Transverse colon (tissue), 4 donors: ENCODE measurements around the gene TMEM220. TPM values are rescaled to one million over a fixed set of nuclear protein-coding genes. Genes with fewer than 3 reads are reported as not detected.
"Not testable (repeated sequence)": the region's sequence is repeated elsewhere in the genome, so short reads cannot be mapped to it uniquely, and the experiment has no call there.

Experiments
- DNase-seq: peaks from one replicate; pipeline ENCODE4 v3.0.0-alpha.2; 2019
- H3K27ac ChIP-seq, 4 donors: fragments of 200-600 bp; sonication (generic); 2 replicates each; pipeline ENCODE4 v1.5.1; 2016 to 2018; ENCODE audit warnings: inconsistent platforms in 4 of 4
- H3K27me3 ChIP-seq: fragments of 200-600 bp; sonication (generic); 2 replicates; pipeline ENCODE4 v1.5.1; 2017; ENCODE audit warnings: inconsistent platforms
- H3K36me3 ChIP-seq, 4 donors: fragments of 200-600 bp; sonication (generic); 2 replicates each; pipeline ENCODE4 v1.5.1; 2017 to 2019; ENCODE audit warnings: inconsistent platforms in 4 of 4
- H3K4me1 ChIP-seq, 4 donors: fragments of 200-600 bp; sonication (generic); 2 replicates each; pipeline ENCODE4 v1.5.1; 2017 to 2020; ENCODE audit warnings: inconsistent platforms in 4 of 4
- H3K4me3 ChIP-seq, 4 donors: fragments of 200-600 bp; sonication (generic); 1 replicate in 1 of 4; 2 replicates in 3 of 4; pipeline versions ENCODE4 v1.5.1 to v1.6.1; 2017 to 2019; ENCODE audit warnings: inconsistent platforms in 4 of 4
- H3K9me3 ChIP-seq, 2 donors: fragments of 200-600 bp; sonication (generic); 2 replicates each; pipeline ENCODE4 v1.5.1; 2017 to 2019; ENCODE audit warnings: inconsistent platforms in 2 of 2
- EP300 ChIP-seq: sonication (generic); formaldehyde crosslinking; IDR thresholded peaks from one replicate; pipeline ENCODE4 v1.6.1; 2017; ENCODE audit warnings: antibody characterized with exemption, low read depth
- POLR2A ChIP-seq: fragments of 450-650 bp; IDR thresholded peaks from one replicate; pipeline ENCODE4 v1.6.1; 2016; ENCODE audit warnings: antibody characterized with exemption, mild to moderate bottlenecking, moderate library complexity
- POLR2AphosphoS5 ChIP-seq, 3 donors: sonication (generic); formaldehyde crosslinking; IDR thresholded peaks; one replicate each; pipeline ENCODE4 v1.6.1; 2016; ENCODE audit warnings: antibody characterized with exemption in 3 of 3
- WGBS, 2 donors: methylation state at CpG; one replicate each; pipeline ENCODE4 v1.1.5; 2018; ENCODE audit warnings: low coverage in 1 of 2; 5-methylcytosine and 5-hydroxymethylcytosine counted together
- in situ Hi-C, 4 donors: fragments of 200-750 bp; cut with MboI; loops; one replicate each; pipeline versions ENCODE4 v1.15.0 to v1.15.1; 2017; ENCODE audit warnings: low sequenced_read_pairs in 3 of 4, low pct_ligation_motif_present in 1 of 4, low pct_unique_long_range_greater_than_20kb in 1 of 4
- intact Hi-C: fragments of 100-400 bp; cut with DNase I; formaldehyde crosslinking; loops from one replicate; pipeline ENCODE4 v1.15.1; 2023; ENCODE audit warnings: low total_unique reads
- total RNA-seq, 4 donors: library from RNA; depleted of rRNA; stranded (reverse); fragments of >200 nt; gene quantifications; one replicate each; pipeline ENCODE4 v1.1.0, GENCODE V29; 2016
- TF ChIP-seq, protein P1 (sequence below), 5 experiments: fragments of 200-600 bp in 3 of 5; fragments of 450-650 bp in 2 of 5; sonication (generic) in 3 of 5; IDR thresholded peaks; 1 replicate in 2 of 5; 2 replicates in 3 of 5; pipeline ENCODE4 v1.5.1; 2016 to 2017; ENCODE audit warnings: antibody characterized with exemption in 5 of 5, inconsistent platforms in 3 of 5, mild to moderate bottlenecking in 2 of 5, moderate library complexity in 1 of 5

The TMEM220 gene
- total RNA-seq, 4 donors from 2014 or later, result 2.4 to 18.2 (median 8.1) TPM; not detected in 1

GRCh38 chr17:10735821-10736220 lies 6.0 kb upstream of the TMEM220 start:
- in situ Hi-C loops, result loop anchor here in 3 of 4 donors (10.0 to 25.0 kb wide), 4 partner anchors 99 to 876 kb away; partner anchors contain the start of gene PIRT (in 1 of the 3)
- H3K36me3 ChIP-seq, result no peaks in the 10 kb centered on the region
- no peak for DNase-seq
- intact Hi-C loops, result no loop called here
- TF ChIP-seq, protein P1, sequence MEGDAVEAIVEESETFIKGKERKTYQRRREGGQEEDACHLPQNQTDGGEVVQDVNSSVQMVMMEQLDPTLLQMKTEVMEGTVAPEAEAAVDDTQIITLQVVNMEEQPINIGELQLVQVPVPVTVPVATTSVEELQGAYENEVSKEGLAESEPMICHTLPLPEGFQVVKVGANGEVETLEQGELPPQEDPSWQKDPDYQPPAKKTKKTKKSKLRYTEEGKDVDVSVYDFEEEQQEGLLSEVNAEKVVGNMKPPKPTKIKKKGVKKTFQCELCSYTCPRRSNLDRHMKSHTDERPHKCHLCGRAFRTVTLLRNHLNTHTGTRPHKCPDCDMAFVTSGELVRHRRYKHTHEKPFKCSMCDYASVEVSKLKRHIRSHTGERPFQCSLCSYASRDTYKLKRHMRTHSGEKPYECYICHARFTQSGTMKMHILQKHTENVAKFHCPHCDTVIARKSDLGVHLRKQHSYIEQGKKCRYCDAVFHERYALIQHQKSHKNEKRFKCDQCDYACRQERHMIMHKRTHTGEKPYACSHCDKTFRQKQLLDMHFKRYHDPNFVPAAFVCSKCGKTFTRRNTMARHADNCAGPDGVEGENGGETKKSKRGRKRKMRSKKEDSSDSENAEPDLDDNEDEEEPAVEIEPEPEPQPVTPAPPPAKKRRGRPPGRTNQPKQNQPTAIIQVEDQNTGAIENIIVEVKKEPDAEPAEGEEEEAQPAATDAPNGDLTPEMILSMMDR (IDR thresholded peaks at IDR 0.05), result no peak
- TF ChIP-seq POLR2AphosphoS5 (IDR thresholded peaks at IDR 0.05) (no peak), POLR2A (no peak), EP300 (no peak)
- no peak overlapping the region for H3K27ac ChIP-seq
- H3K27me3 ChIP-seq, result no peaks in the 10 kb centered on the region
- 88 to 93% methylated on average over 2 to 4 of the region's 4 CpGs for WGBS, 2 donors
- no peak overlapping the region for H3K4me3 ChIP-seq
- peaks cover 12 to 44% (median 22%) of the 10 kb centered on the region in 4 donors for H3K4me1 ChIP-seq
- no peaks in the 10 kb centered on the region for H3K9me3 ChIP-seq

DNA sequence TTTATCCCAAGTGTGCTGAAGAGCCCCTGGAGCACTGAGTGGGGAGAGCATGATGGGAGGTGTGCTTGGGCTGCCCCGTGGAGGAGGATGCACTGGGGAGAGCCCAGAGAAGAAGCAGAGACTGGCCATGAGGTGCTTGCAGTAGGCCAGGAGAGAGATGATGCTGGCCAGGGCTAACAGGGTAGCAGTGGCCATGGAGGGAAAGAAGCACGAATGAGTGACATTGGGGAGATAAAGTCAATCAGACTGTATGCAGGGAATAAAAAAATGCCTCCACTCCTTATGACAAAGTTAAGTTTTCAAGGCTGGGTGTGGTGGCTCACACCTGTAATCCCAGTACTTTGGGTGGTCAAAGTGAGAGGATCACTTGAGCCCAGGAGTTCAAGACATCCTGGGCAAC lies 5.4 kb upstream of the TMEM220 start:
- no peak for DNase-seq
- no peaks in the 10 kb centered on the region for H3K36me3 ChIP-seq
- H3K9me3 ChIP-seq, result no peaks in the 10 kb centered on the region
- H3K27ac ChIP-seq, result no peak overlapping the region
- peaks cover 12 to 49% (median 25%) of the 10 kb centered on the region in 4 donors for H3K4me1 ChIP-seq
- in situ Hi-C loops, result loop anchor here in 3 of 4 donors (10.0 to 25.0 kb wide), 4 partner anchors 100 to 877 kb away; partner anchors contain the start of gene PIRT (in 1 of the 3)
- no peaks in the 10 kb centered on the region for H3K27me3 ChIP-seq
- 69 to 76% methylated on average over 2 of the region's 2 CpGs for WGBS, 2 donors
- intact Hi-C loops, result no loop called here
- no peak overlapping the region for H3K4me3 ChIP-seq
- TF ChIP-seq EP300 (no peak), POLR2AphosphoS5 (IDR thresholded peaks at IDR 0.05) (no peak), POLR2A (no peak)
- TF ChIP-seq, protein P1 (IDR thresholded peaks at IDR 0.05), result no peak

DNA sequence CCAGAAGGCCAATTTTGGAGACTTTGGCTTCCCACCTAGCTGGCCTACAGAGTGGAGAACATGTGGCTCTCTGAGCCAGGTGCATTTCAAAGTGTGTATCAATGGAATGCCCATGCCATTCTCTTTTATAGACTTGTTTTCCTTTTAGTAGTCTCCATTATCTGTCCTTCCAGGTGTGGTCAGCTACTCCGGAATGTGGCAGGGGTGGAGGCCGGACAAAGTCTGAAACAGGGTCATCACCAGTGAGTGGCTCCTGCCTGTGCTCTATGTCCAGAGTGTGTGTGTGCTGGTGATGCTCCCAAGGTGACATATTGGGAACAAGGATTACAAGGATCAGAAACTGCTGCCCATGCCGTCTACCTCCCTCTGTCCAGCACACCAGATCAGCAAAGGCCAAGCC lies 3.8 kb upstream of the TMEM220 start:
- Histone ChIP-seq H3K27ac (peak overlapping the region in 3 of 4 donors; percentile 45 to 61 (median 54)), H3K9me3 (no peaks in the 10 kb centered on the region), H3K4me3 (no peak overlapping the region), H3K27me3 (no peaks in the 10 kb centered on the region), H3K4me1 (peaks cover 11 to 52% (median 25%) of the 10 kb centered on the region in 4 donors), H3K36me3 (no peaks in the 10 kb centered on the region)
- TF ChIP-seq POLR2AphosphoS5 (IDR thresholded peaks at IDR 0.05) (peak in 2 of 3 donors; percentile 10 to 55), EP300 (no peak), POLR2A (no peak)
- in situ Hi-C loops, result loop anchor here in 3 of 4 donors (10.0 to 25.0 kb wide), 4 partner anchors 101 to 879 kb away; partner anchors contain the start of gene PIRT (in 1 of the 3)
- intact Hi-C loops, result no loop called here
- peak; percentile 73 for DNase-seq
- 80% methylated on average over 3 of the region's 3 CpGs; no CpG with 5 or more reads in 1 of the 2 donors for WGBS, 2 donors

- 87 to 95% methylated on average over 4 to 6 of the region's 6 CpGs for WGBS, 2 donors
- in situ Hi-C loops, result loop anchor here in 3 of 4 donors (10.0 to 25.0 kb wide), 4 partner anchors 103 to 880 kb away; partner anchors contain the start of gene PIRT (in 1 of the 3)
- H3K27ac ChIP-seq, result peak overlapping the region in 2 of 4 donors; percentile 89 to 90
- peaks cover 0 to 40% (median 14%) of the 10 kb centered on the region in 4 donors for H3K4me1 ChIP-seq
- H3K36me3 ChIP-seq, DNase-seq, H3K9me3 ChIP-seq, intact Hi-C loops, H3K27me3 ChIP-seq, H3K4me3 ChIP-seq: not testable (repeated sequence)
These were observed 2.3 kb upstream of the TMEM220 start for GRCh38 chr17:10732121-10732520.

GRCh38 chr17:10731408-10731879 lies 1.6 kb upstream of the TMEM220 start:
- Histone ChIP-seq H3K4me1 (peaks cover 0 to 36% (median 12%) of the 10 kb centered on the region in 4 donors), H3K36me3 (no peaks in the 10 kb centered on the region), H3K27me3 (no peaks in the 10 kb centered on the region), H3K9me3 (no peaks in the 10 kb centered on the region), H3K4me3 (peak overlapping the region in 1 of 4 donors; percentile 72), H3K27ac (peak overlapping the region; percentile 89 to 94 (median 92))
- TF ChIP-seq, protein P1 (IDR thresholded peaks at IDR 0.05), result no peak
- TF ChIP-seq EP300, result no peak
- TF ChIP-seq POLR2A, result no peak
- no peak for TF ChIP-seq POLR2AphosphoS5 (IDR thresholded peaks at IDR 0.05)
- 86 to 90% methylated on average over 4 to 6 of the region's 6 CpGs for WGBS, 2 donors
- in situ Hi-C loops, result loop anchor here in 3 of 4 donors (10.0 to 25.0 kb wide), 4 partner anchors 103 to 881 kb away; partner anchors contain the start of gene PIRT (in 1 of the 3)
- intact Hi-C loops, result no loop called here
- DNase-seq, result no peak

DNA sequence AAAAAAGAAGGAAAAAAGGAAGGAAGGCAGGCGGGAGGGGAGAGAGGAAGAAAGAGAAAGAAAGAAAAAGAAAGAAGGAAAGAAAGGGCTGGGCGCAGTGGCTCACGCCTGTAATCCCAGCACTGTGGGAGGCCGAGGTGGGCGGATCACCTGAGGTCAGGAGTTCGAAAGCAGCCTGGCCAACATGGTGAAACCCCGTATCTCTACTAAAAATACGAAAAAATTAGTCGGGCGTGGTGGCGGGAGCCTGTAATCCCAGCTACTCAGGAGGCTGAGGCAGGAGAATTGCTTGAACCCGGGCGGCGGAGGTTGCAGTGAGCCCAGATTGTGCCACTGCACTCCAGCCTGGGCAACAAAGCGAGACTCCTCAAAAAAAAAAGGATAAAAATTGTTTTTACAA lies 424 bp upstream of the TMEM220 start:
- WGBS, 2 donors, result 14 to 27% methylated on average over 9 to 15 of the region's 15 CpGs
- H3K9me3 ChIP-seq, H3K27me3 ChIP-seq, intact Hi-C loops, DNase-seq, H3K36me3 ChIP-seq: not testable (repeated sequence)
- H3K27ac ChIP-seq, result peak overlapping the region; percentile 89 to 94 (median 92)
- H3K4me3 ChIP-seq, result peak overlapping the region; percentile 55 to 72 (median 64)
- peaks cover 0 to 40% (median 13%) of the 10 kb centered on the region in 4 donors for H3K4me1 ChIP-seq
- in situ Hi-C loops, result loop anchor here in 3 of 4 donors (10.0 to 25.0 kb wide), 4 partner anchors 105 to 882 kb away; partner anchors contain the start of gene PIRT (in 1 of the 3)
